ENCODE data around the gene RHOU.

The RHOU gene

GRCh38 chr1:228785366-228786330 is 50.4 kb downstream of the RHOU start:
- DNase-seq (ENCODE audit: low read depth) = no peak

DNA sequence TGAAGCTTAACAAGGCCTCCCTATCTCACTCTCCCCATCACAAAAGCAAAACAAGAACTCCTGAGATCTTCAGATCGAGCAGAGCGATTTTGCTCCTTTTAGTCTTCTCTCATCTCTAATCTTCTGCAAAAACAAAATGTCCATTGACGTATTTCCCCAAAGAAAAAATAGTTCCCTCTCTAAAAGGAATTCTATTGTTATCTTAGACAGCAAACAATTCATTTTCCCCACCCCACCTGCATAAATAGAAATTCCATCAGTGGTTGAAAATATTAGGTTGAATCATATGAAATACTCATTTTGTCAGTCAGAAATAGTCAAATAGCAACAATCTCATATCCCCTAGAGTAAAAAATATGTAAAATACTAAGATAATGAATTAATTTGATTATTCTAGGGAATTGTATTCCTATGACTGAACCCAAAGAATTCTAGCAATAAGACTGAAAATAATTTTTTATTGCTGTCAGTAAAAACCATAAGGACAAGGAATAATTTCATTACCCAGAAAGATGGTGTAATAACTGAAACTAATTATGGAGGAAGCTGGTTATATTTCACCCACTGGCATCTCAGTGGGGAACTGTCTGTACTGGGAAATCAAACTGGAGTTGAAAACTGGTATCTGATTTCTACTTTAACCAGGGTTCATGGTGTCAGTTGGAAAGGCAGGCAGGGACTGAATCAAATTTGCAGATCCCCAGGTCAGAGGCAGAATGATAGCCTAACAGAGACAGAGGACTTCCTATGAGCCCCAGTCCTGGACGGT is 51.3 kb downstream of the RHOU start:
- no peak for DNase-seq (ENCODE audit: low read depth)

DNA sequence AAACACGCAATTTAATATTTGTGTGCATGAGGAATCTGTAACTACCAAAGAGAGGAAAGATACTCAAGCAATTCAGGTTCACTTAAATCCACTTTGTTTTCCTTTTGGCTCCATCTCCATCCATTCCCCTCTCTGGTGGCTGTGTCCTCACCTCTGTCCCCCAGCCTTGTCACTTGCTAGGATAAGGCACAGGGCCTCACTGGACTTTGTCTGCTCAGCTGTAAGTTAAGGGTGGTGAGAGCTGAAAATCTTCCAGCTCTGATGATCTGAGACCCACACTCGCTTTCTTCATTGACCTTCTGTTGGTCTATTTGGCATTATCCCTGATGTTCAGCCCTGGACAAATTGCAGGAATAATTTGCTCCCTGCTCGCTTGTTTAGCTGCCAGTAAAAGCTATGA is 56.5 kb downstream of the RHOU start:
- no peak for DNase-seq (ENCODE audit: low read depth)

DNA sequence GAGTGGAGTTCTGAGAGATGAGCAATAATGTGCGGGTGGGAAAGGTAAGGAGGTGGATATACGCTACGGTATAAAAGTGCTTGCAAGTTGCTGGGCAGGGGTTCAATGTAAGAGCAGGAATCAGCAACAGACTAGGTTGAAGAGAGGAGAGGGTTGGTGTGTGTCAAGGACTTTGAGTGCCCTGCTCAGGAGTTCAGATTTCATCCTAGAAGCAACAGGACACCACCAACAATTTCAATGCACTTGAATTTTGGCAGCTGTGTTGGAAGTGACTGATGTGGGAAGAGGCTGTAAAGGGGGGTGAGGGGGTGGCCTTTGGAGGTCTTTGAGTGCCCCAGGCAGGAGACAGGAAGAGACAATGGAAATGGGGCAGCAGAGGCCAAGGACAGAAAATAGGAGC is 57.3 kb downstream of the RHOU start:
- DNase-seq (ENCODE audit: low read depth) = no peak

DNA sequence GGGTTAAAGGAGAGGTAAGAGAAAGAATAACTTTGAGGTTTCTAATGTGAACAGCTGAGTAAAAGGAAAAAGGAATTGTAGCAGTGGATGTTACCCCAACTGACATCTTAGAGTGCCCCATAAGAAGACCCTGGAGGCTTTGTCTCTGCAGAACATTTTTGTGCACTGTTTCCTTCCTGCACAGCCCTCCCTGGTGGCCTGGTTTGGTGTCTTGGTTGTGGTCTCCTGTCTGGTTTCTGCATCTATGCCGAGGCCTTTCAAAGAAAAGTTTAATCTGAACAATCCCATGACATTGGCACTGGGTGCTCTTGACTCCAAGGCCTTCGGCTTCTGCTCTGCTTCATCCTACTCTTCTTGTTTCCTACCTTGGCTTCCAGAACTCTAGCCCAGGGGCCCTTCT is 57.8 kb downstream of the RHOU start:
- DNase-seq (ENCODE audit: low read depth) = no peak

DNA sequence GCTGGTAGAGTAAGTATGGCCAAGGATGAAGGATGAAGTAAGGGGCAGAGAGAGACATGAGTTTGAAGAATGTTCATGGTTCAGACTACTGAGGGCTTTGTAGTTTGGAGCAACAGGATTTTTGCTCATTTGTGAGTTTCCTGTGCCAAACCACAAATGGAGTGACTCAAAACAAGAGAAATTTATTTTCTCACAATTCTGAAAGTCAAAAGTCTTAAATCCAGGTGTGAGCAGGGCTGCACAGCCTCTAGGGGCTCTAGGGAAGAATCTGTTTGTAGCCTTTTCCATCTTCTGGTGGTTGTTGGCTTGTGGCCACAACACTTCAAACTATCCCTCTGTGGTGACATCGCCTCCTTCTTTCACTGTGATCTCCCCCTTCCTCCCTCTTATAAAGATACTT is 58.9 kb downstream of the RHOU start:
- DNase-seq (ENCODE audit: low read depth) = no peak

DNA sequence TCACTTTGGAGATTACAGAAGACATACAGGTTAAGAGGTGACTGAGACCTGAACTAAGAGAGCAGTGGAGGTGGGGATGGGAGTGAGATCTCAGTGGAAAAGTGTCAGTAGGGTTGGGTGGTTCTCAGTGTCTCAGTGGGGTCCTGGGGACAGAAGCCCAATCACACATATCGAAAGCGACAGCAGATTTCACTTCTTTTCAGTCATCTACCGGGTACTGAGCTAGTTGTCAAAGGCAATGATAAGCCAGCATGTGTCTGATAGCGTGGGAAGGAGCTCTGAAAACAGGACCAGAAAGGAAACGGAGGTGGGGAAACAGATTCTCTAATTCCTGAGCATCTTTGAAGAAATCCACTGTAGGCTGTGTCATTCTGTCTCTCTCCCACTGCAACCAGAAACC is 59.5 kb downstream of the RHOU start:
- no peak for DNase-seq (ENCODE audit: low read depth)

DNA sequence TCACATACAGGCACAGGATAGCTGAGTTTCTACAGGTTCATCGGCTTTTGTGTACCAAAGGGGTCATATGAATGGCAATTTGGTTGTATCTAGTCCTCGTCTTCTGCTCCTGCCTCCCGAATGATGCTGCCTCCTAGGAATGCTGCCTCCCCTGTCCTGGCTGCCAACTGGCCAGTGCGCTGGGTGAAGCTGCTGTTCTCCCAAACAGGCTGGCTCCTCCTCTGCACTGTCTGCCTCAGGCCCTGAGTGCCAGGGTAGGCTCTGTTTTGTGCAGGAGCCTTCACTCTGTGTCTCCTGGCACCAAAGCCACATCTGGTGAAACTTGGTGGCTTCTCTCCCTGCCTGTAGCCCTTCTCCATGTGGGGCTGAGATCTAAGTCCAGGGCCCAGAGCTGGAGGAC is 60.3 kb downstream of the RHOU start:
- DNase-seq (ENCODE audit: low read depth) = no peak
